PFSK-1 (cell line): ENCODE measurements around the gene RFK.

Experiments used
- FOXP2 ChIP-seq: optimal IDR thresholded peaks from 2 replicates; pipeline ENCODE3; 2011; ENCODE audit warnings: borderline replicate concordance, control low read depth, inconsistent platforms; ENCODE audit not compliant: insufficient read depth; ENCODE audit errors: extremely low read length, extremely low read depth
- POLR2AphosphoS5 ChIP-seq: IDR thresholded peaks from 2 replicates; pipeline ENCODE4 v1.6.1; 2012; ENCODE audit warnings: low read depth, mild to moderate bottlenecking, control low read depth, low read length, moderate library complexity
- REST ChIP-seq, 2 experiments: IDR thresholded peaks; 2 replicates each; pipeline versions ENCODE4 v1.6.1 to v1.8.0; 2011 to 2012; ENCODE audit warnings: low read depth in 2 of 2, low read length in 2 of 2, control low read depth in 1 of 2, inconsistent platforms in 1 of 2, mild to moderate bottlenecking in 1 of 2, moderate library complexity in 1 of 2; ENCODE audit not compliant: insufficient read depth in 1 of 2
- SIN3A ChIP-seq: IDR thresholded peaks from 2 replicates; pipeline ENCODE4 v1.6.1; 2012; ENCODE audit warnings: mild to moderate bottlenecking, low read length, moderate library complexity, borderline replicate concordance; ENCODE audit not compliant: insufficient read depth
- TAF1 ChIP-seq: IDR thresholded peaks from 2 replicates; pipeline ENCODE4 v1.6.1; 2012; ENCODE audit warnings: low read length, control low read depth, borderline replicate concordance; ENCODE audit not compliant: insufficient read depth

RFK gene

DNA sequence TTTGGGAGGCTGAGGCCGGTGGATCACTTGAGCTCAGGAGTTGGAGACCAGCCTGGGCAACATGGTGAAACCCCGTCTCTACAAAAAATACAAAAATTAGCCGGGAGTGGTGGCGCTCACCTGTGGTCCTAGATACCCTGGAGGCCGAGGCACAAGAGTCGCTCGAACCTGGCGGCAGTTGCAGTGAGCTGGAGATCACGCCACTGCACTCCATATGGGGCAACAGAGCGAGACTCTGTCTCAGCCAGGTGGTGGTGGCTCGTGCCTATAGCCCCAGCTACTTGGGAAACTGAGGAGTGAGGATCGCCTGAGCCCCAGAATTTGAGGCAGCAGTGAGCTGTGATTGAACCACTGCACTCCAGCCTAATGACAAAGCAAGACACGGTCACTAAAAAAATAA, 2.4 kb upstream of the RFK start:
- TF ChIP-seq REST (IDR thresholded peaks at IDR 0.05; ENCODE audit: insufficient read depth in 1 of 2, low read depth in 2 of 2, low read length in 2 of 2): no peak
- TF ChIP-seq POLR2AphosphoS5: no peak
- no peak for TF ChIP-seq SIN3A
- no peak for TF ChIP-seq FOXP2
- no peak for TF ChIP-seq TAF1

DNA sequence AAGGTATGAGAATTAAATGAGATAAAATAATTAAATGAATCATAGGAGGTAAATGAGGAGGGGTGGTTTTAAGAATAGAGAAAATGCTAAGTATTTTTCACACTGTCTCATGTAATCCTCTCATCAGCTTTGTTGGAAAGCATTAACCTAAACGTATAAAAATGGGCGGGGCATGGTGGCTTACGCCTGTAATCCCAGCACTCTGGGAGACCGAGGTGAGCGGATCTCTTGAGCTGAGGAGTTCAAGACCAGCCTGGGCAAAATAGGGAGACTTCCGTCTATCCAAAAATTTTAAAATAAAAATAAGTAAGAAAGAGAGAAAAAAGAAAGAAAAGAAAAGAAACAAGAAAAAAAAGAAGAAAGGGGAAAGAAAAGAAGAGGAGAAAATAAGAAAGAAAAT, 1.9 kb upstream of the RFK start:
- TF ChIP-seq SIN3A: no peak
- TF ChIP-seq FOXP2: no peak
- TF ChIP-seq POLR2AphosphoS5: no peak
- TF ChIP-seq TAF1: no peak
- no peak for TF ChIP-seq REST (IDR thresholded peaks at IDR 0.05; ENCODE audit: insufficient read depth in 1 of 2, low read depth in 2 of 2, low read length in 2 of 2)

- no peak for TF ChIP-seq POLR2AphosphoS5
These were observed 1.2 kb upstream of the RFK start for GRCh38 chr9:76395381-76395780.

DNA sequence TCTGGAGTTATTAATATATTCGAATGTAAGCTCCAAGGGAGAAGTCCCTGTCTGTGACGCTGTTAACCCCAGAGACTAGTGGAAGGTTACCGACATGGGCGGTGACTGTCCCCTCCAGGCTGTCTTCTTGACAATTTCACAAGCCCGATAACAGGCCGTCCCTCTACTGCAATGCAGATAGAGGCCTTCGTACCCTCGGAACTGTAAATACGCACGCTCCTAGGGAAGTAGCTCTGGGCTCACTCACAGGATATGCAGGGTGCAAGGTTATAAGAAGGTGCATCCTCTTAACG, 680 bp upstream of the RFK start:
- TF ChIP-seq FOXP2 (no peak), TAF1 (no peak), POLR2AphosphoS5 (no peak), SIN3A (no peak), REST (IDR thresholded peaks at IDR 0.05; ENCODE audit: insufficient read depth in 1 of 2, low read depth in 2 of 2, low read length in 2 of 2) (no peak)

- TF ChIP-seq SIN3A: no peak
- no peak for TF ChIP-seq POLR2AphosphoS5
- TF ChIP-seq FOXP2: no peak
- TF ChIP-seq REST (IDR thresholded peaks at IDR 0.05; ENCODE audit: insufficient read depth in 1 of 2, low read depth in 2 of 2, low read length in 2 of 2): no peak
- TF ChIP-seq TAF1: no peak
These were observed 3.6 kb downstream of the RFK start for GRCh38 chr9:76390656-76391055.
